MM.1S (cell line): ENCODE results near the gene RPS29.

Experiments used
- CTCF ChIP-seq: fragments of 300-600 bp; sonication (generic); IDR thresholded peaks from 2 replicates; pipeline ENCODE4 v1.5.1; 2016; ENCODE audit warnings: antibody characterized with exemption, low read length, mixed read lengths
- EZH2phosphoT487 ChIP-seq: fragments of 300-600 bp; sonication (generic); IDR thresholded peaks from 2 replicates; pipeline ENCODE4 v1.6.1; 2018; ENCODE audit warnings: antibody characterized with exemption, low read length

GRCh38 chr14:49579841-49580240 is 6.3 kb downstream of the RPS29 start:
- TF ChIP-seq CTCF (no peak), EZH2phosphoT487 (no peak)
